ENCODE measurements around the gene ACP7.

GRCh38 chr19:39130337-39131254, 46.4 kb downstream of the ACP7 start:
- TF ChIP-seq CTCF (IDR thresholded peaks at IDR 0.05) = no peak
- TF ChIP-seq EP300 (IDR thresholded peaks at IDR 0.05) = no peak
- TF ChIP-seq POLR2A (IDR thresholded peaks at IDR 0.05; ENCODE audit: low read depth) = no peak

Data from esophagus muscularis mucosa (tissue), 4 donors.